ENCODE data around the gene SURF4. TPM values are rescaled to one million over a fixed set of nuclear protein-coding genes. Genes with fewer than 3 reads are reported as not detected.

Gene SURF4
- 100 to 1,000 TPM; 197 to 198 TPM for total RNA-seq

DNA sequence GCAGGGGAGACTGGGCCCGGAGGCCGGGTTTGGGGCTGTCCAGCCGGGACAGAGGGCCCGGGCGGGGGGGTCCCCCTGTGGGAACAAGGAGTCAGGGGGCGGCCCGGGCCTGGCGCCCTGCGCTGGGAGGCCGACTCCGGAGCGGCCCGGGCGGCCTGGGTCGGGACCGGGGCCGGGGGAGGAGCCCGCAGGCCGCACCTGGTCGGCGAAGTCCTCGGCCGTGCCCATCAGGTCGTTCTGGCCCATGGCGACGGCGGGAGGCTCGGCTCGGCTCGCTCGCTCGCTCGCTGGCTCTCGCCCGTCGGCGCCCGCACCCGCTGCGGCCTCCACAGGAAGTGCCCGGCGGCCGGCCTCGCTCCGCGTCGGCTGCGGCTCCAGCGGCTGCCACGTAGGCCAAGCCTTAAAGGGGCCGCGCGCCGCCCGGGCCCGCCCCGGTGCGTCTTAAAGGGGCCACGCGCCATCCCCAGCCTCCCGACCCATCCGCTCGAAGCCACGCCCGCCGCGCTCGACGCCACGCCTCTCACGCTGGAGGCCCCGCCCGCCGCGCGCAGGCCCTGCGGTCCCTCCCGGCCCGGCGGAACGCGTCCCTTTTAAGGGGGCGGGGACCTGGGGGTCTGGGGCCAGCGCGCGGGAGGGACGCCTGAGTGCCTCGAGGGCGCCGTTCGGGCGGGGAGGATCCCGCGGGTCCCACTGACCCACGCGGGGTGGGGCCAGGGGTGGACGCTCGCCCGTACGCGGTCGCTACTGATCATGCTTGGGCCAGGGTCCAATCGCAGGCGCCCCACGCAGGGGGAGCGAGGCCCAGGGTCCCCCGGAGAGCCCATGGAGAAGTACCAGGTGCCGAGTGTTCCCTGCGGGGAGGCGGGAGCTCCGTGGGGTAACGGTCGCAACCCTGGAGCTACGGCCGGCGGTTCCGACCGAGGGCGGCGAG is at the start of gene SURF4, which contains the start of gene STKLD1:
TSS of gene SURF4 (minus strand) at position 337 of the 931 bp plus-strand sequence. CDS start at position 246, 91 bp downstream.
TSS of gene STKLD1 (plus strand) at position 643 of the 931 bp plus-strand sequence. CDS start at position 751, 108 bp downstream.
- H3K36me3 Mint-ChIP-seq: peaks cover 29% of the 10 kb centered on the region
- peaks cover 3% of the 10 kb centered on the region for H3K27me3 Mint-ChIP-seq
- peak within 1 kb of the TSS; percentile 98 for H3K4me3 Mint-ChIP-seq
- peak; percentile 97 for DNase-seq
- H3K4me1 Mint-ChIP-seq: peaks cover 28% of the 10 kb centered on the region
- H3K9me3 Mint-ChIP-seq: no peaks in the 10 kb centered on the region
- peak within 1 kb of the TSS; percentile 98 for H3K27ac Mint-ChIP-seq

DNA sequence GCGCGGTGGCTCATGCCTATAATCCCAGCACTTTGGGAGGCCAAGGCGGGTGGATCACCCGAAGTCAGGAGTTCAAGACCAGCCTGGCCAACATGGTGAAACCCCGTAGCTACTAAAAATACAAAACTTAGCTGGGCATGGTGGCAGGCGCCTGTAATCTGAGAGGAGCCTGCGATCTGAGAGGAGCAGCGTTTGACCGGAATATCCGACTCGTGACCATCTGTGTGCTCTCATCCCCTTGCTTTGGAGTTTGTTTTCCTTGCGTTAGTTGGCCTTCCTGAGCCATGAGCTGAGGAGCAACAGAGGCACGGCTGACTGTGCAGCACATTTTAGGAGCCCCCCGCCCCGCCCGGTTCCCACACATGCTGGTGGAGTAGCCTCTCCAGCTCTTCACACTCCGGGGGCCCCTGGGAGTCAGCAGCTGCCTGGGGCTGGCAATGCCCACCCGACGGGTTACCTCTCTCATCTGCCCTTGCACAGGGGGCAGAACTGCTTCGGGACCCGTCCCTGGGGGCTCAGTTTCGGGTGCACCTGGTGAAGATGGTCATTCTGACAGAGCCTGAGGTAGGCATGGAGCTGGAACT is 49.3 kb upstream of the SURF4 start:
- no peak for DNase-seq
- peaks cover 42% of the 10 kb centered on the region for H3K27me3 Mint-ChIP-seq
- no peak overlapping the region for H3K27ac Mint-ChIP-seq
- H3K36me3 Mint-ChIP-seq: no peaks in the 10 kb centered on the region
- H3K9me3 Mint-ChIP-seq: no peaks in the 10 kb centered on the region
- no peak overlapping the region for H3K4me3 Mint-ChIP-seq
- H3K4me1 Mint-ChIP-seq: peaks cover 16% of the 10 kb centered on the region

DNA sequence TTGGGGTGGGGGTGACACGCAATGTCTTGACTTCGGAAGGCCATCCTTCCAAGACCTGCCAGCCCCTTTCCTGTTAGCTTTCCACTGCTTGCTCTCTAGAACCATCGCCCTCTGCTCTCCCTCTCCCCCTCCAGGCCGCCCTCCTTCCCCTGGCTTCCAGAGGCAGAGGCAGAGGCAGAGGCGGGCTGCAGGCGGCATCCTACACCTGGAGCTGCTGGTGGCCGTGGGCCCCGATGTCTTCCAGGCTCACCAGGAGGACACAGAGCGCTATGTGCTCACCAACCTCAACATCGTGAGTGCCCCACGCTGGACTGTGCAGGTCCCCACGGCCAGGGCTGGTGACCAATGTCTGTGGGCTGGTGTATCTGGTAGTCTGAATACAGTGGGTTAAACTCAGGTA is 48.3 kb upstream of the SURF4 start:
- no peaks in the 10 kb centered on the region for H3K9me3 Mint-ChIP-seq
- H3K4me3 Mint-ChIP-seq: no peak overlapping the region
- H3K4me1 Mint-ChIP-seq: peaks cover 19% of the 10 kb centered on the region
- no peaks in the 10 kb centered on the region for H3K36me3 Mint-ChIP-seq
- DNase-seq: no peak
- H3K27ac Mint-ChIP-seq: no peak overlapping the region
- H3K27me3 Mint-ChIP-seq: peaks cover 35% of the 10 kb centered on the region

DNA sequence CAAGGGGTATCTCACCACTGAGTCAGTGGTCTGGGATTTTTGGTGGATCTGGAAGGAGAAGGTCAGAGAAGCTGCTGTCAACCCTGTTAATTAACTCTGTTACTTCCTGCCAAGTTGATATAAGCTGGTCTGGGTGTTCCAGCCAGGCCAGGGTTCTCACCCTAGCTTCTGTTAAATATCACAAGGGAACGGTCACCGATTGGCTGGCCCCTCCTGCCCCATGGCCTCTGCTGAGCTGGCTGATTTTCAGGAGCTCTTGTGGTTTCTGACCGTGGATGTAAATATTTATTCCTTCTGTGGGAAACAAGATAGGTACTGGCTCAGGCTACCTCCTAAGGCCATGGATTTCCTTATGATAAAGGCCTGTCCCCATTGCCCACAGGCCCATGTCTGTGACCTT is 47.4 kb upstream of the SURF4 start:
- Mint-ChIP-seq H3K36me3 (peaks cover 2% of the 10 kb centered on the region), H3K27me3 (peaks cover 30% of the 10 kb centered on the region), H3K4me3 (no peak overlapping the region), H3K27ac (no peak overlapping the region), H3K9me3 (no peaks in the 10 kb centered on the region), H3K4me1 (peaks cover 25% of the 10 kb centered on the region)
- DNase-seq: no peak

DNA sequence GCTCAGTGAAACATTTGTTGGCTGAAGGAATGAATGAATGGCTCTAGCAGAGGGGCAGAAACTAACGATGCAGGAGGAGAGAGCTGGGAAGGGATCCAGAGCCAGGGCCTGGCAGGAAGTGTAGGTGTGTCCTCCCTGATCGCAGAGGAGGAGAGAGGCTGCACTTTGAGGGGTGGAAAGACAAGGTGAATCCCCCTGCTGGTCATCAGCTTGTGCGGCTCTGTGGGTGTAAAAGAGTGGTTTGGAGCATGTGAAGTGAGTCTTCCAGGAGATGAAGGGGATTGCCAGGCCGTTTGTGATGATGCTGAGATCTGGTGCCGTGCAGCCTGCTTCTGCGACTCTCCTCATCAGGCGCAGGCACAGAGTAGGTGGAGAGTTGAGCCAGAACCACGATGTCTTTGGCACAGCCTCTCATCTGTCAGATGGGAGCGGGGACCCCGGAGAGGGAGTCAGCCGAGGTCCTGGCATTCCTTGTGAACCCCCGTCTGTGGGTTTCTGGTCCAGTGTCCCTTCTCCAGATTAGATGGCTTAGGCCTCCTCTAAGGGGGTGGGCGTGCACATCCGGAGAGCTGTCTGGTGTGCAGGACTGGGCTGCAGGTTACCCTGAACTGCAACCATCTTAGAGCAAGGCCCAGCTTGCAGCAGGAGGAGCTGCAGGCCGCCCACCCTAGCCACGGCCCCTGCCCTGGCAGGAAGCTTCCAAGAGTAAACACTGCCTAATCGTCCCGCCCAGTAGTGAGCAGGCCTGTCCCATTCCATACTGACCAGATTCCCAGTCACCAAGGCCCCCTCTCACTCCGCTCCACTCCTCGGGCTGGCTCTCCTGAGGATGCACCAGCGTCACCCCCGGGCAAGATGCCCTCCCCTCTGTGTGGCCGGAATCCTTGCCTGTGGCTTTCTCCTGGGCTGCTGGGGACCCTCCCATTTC is 46.0 kb upstream of the SURF4 start, which contains the start of gene ADAMTS13:
TSS of gene ADAMTS13 (plus strand) at position 753 of the 928 bp plus-strand sequence. CDS start at position 830, 77 bp downstream.
- H3K9me3 Mint-ChIP-seq: no peaks in the 10 kb centered on the region
- H3K27me3 Mint-ChIP-seq: peaks cover 16% of the 10 kb centered on the region
- H3K36me3 Mint-ChIP-seq: peaks cover 8% of the 10 kb centered on the region
- no peak within 1 kb of the TSS for H3K4me3 Mint-ChIP-seq
- DNase-seq: peak; percentile 69
- peaks cover 24% of the 10 kb centered on the region for H3K4me1 Mint-ChIP-seq
- peak within 1 kb of the TSS; percentile 54 for H3K27ac Mint-ChIP-seq

DNA sequence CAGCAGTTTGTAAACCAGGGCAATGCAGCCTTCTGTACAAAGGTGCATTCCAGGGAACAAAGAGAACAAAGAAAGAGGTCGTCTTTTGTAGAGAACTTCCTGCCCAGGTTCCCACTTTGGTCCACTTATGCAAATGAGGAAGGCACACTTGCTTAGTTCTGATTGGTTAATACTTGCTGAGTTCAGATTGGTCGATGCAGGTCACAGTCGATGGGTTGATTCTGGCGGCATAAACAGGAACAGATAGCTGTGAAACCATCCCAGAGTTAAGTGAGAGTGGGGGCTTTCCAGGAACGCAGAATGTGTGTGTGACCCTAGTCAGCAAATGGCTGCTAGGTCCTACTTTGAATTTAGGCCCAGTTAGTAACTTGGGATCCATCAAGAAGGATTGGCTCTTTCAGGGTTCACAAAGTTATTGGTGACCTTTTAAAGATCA is 44.5 kb upstream of the SURF4 start:
- Mint-ChIP-seq H3K27me3 (peaks cover 4% of the 10 kb centered on the region), H3K27ac (peak overlapping the region; percentile 65), H3K4me3 (no peak overlapping the region), H3K9me3 (no peaks in the 10 kb centered on the region), H3K36me3 (peaks cover 22% of the 10 kb centered on the region), H3K4me1 (peaks cover 38% of the 10 kb centered on the region)
- peak; percentile 14 for DNase-seq

DNA sequence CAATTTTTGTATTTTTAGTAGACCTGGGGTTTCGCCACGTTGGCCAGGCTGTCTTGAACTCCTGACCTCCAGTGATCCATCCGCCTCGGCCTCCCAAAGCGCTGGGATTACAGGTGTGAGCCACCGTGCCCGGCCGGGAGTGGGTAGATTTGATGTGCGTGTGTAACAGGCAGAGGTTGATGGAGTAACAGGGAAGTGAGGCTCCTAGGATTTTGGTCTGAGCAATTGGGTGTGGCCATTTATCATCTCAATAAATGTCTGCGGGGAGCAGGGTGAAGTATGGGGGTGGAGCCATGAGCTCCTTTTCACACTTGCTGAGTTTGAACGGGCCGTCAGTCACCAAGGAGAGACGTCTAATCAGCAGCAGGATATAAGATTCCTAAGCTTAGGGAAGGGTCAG is 43.1 kb upstream of the SURF4 start:
- no peak for DNase-seq
- H3K27me3 Mint-ChIP-seq: no peaks in the 10 kb centered on the region
- peaks cover 47% of the 10 kb centered on the region for H3K4me1 Mint-ChIP-seq
- peak overlapping the region; percentile 87 for H3K27ac Mint-ChIP-seq
- H3K9me3 Mint-ChIP-seq: no peaks in the 10 kb centered on the region
- peaks cover 29% of the 10 kb centered on the region for H3K36me3 Mint-ChIP-seq
- peak overlapping the region; percentile 96 for H3K4me3 Mint-ChIP-seq

DNA sequence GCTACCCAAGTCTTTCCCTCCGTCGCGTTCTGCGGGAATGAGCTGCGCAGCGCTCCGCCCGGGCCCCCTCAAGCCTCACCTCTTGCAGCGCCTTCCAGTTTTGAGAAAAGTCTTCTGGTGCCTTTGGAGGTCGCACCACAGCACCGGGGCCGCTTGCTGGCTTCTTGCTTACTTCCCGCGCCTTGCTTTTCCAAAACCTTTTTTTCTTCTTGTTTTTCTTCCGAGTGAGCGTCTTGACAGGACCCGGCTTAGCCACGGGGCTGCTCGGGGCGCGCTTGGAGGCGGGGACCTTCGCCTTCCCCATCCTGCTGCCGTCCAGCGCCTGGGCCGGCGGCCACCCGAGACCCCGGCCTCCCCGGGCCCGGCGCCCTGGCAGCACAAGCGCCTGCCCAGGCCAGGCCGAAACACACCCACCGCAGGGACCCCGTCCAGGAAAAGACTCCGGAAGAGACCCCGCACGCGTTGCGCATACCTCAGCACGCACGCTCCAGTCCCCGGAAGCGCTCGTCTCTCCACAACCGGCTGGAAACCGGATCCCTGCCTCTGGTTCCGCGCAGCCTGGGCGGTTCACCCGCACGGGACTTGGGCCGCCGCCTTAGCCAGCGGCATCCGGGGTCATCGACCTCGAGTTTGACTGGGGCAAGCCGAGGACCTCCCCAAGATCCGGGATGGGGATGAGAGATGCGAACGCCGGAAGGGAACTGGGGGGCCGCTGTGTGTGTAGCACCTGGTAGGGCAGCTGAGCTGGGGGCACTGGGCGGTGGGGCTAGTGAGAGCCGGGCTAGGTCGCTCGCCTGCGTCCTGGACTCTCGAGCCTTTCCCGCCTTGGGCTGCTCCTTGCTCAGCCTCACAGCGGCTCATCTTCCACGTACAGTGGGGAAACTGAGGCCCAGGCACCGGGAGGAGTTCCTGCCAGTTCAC is 41.9 kb upstream of the SURF4 start, which contains the start of gene REXO4:
TSS of gene REXO4 (minus strand) at position 470 of the 921 bp plus-strand sequence. CDS start at position 304, 166 bp downstream.
- peaks cover 48% of the 10 kb centered on the region for H3K4me1 Mint-ChIP-seq

DNA sequence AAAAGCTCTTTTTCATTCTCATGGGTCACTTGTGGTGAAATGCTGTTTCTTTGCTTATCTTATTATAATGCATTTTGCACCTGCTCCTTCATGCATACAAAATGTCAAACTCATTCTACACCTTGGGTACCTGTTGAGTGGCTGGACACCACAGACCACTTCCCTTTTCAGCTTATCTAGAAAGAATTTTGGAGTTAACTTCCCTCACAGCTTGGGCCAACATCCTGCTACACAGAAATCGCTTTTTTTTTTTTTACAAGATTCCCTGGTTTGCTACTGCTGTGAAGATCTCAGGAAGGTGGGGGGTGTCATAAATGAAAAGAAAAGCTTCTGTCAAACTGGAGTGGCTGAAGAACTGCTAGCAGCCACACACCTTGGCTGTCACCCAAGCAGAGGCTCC is 39.3 kb upstream of the SURF4 start:
- no peaks in the 10 kb centered on the region for H3K27me3 Mint-ChIP-seq
- H3K4me1 Mint-ChIP-seq: peaks cover 34% of the 10 kb centered on the region
- peak overlapping the region; percentile 96 for H3K4me3 Mint-ChIP-seq
- DNase-seq: no peak
- no peaks in the 10 kb centered on the region for H3K9me3 Mint-ChIP-seq
- H3K27ac Mint-ChIP-seq: peak overlapping the region; percentile 6
- H3K36me3 Mint-ChIP-seq: peaks cover 41% of the 10 kb centered on the region

More for the DNA sequence above, 41.9 kb upstream of the SURF4 start, which contains the start of gene REXO4:
- Mint-ChIP-seq H3K27me3 (no peaks in the 10 kb centered on the region), H3K36me3 (peaks cover 31% of the 10 kb centered on the region), H3K9me3 (no peaks in the 10 kb centered on the region), H3K4me3 (peak within 1 kb of the TSS; percentile 96), H3K27ac (peak within 1 kb of the TSS; percentile 89)
- peak; percentile 93 for DNase-seq

DNA sequence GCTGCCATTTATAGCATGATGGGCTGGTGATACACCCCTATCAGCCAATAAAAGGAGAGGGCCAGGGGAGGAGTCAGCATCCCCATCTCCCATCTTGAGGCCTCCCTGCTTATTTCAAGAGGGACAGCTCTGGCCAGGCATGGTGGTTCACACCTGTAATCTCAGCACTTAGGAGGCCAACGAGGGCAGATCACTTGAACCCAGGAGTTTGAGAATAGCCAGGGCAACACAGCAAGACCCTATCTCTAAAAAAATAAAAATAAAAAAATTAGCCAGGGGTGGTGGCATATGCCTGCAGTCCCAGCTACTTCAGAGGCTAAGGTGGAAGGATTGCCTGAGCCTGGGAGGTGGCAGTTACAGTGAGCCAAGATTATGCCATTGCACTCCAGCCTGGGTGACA is 32.2 kb upstream of the SURF4 start:
- H3K4me1 Mint-ChIP-seq: peaks cover 15% of the 10 kb centered on the region
- H3K36me3 Mint-ChIP-seq: peaks cover 31% of the 10 kb centered on the region
- H3K27ac Mint-ChIP-seq: no peak overlapping the region
- H3K27me3 Mint-ChIP-seq: no peaks in the 10 kb centered on the region
- H3K9me3 Mint-ChIP-seq: no peaks in the 10 kb centered on the region
- no peak for DNase-seq
- H3K4me3 Mint-ChIP-seq: no peak overlapping the region

DNA sequence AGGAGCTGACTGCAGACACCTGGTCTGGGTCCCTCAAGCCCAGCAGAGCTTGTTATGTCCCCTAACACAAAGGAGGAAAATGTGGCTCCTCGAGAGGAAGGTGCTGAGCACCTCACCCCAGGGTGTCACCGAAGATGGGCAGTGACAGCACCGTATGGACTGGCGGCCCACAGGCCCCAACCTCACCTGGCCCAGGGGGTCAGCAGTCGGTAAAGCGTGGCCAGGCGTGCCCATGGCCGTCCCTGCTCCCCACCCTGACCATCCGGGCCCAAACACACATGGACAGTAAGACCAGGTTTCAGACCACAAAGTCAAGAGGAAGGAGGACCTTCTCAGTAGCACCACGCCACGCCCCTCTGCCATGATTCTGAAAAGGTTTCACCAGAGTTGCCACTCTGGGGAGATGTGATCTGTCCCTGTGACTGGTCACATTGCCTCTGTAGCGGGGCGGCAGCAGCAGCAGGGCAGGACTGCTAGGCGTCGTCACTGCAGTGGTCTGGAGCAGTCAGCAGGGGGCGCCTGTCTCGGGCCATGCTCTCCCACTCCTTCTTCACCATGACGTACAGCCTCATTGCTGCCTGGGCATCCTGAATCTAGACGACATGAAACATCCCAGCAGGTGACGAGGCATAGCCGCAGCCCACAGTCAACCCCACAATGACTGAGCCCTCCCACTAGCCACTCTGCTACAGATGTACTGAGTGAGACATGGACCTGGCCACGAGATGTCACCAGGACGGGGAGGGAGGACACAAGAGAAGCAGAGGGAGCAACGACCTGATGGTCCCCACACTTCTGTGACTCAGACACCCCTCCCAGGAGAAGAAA is 30.8 kb upstream of the SURF4 start:
- peaks cover 25% of the 10 kb centered on the region for H3K36me3 Mint-ChIP-seq
- no peak overlapping the region for H3K4me3 Mint-ChIP-seq
- H3K9me3 Mint-ChIP-seq: no peaks in the 10 kb centered on the region
- H3K27me3 Mint-ChIP-seq: no peaks in the 10 kb centered on the region
- H3K4me1 Mint-ChIP-seq: peaks cover 15% of the 10 kb centered on the region
- peak; percentile 84 for DNase-seq
- H3K27ac Mint-ChIP-seq: peak overlapping the region; percentile 16

DNA sequence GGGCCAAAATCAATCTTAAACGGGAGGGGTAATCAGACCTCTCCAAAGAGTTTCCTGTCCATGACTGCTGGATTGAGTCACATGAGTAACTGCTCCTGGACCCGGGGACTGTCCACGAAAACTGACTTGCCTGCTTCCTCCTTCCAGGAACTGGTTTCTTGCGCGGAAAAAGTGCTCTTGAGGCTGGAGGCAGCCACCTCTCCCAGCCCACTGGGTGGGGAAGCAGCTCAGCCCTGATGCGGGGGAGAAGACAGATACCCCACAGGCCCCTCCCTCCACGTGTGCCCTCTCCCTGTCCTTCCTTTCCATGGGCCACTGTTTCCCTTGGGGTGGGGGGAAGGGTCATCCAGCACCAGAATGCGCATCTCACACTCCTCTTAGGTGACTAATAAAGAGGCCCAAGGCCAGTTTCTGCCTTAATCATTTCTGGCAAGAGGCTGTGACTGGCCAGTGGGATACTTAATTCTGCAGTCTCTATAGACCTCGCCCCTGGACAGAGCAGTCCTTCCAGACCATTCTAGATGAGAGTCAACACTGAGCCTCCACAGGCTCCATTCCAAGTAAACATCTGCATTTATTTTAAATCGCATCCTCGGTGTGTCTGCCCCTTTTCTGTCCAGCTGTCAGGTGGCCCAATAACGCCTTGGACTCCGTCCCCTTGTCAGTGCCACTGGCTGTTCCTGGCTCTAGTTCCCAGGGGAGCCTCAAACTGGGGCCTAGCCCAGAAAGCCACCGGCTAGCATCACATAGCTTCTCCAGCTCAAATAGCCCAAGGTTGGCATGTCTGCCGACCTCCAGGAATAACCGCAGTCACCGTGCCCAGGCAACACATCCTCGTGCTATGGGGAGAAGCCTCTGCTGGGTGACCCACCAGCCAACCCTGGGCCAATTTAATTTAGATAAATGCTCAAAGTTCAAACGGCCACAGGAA is 29.9 kb upstream of the SURF4 start:
- Mint-ChIP-seq H3K27ac (peak overlapping the region; percentile 11), H3K4me1 (peaks cover 15% of the 10 kb centered on the region), H3K9me3 (no peaks in the 10 kb centered on the region), H3K36me3 (peaks cover 21% of the 10 kb centered on the region), H3K4me3 (no peak overlapping the region), H3K27me3 (no peaks in the 10 kb centered on the region)
- no peak for DNase-seq

Measured in activated naive CD8-positive, alpha-beta T cell treated with anti-CD3 and anti-CD28 coated beads for 36 hours (primary cell).